ENCODE results near the gene ZNF20.
A peak's percentile ranks its signal among the peaks of the same experiment; 100 is the strongest.

DNA sequence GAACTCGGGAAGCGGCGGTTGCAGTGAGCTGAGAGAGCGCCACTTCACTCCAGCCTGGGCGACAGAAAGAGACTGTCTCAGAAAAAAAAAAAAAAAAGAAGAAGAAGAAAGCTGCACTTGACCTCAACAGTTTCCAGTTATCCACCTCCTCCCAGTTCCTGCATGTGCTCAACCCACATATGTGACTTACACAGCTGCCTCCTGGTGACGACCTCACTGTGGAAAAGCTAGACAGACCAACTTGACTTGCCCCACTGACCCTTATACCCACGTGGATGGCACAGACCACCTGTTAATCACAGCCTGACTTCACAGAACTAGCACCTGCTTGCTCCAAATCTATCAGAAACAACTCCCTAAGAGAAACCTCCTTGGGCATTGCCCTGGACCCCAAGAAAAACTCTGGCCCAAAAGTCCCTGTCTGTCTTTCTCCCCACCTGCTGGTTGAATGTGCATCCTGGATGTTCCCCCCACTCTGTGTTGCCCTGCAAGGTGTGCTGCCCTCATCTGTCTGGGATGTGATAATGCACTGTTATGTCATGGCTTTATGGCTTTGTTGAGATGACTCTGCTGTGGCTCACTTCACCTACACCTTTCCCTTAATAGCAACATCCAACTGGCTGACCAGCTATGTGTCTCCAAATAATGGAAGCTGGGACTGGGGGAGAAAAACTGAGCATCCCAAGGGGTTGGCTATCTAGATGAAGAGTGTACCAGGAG, 2.8 kb downstream of the ZNF20 start:
- no peak for TF ChIP-seq EZH2 (IDR thresholded peaks at IDR 0.05; ENCODE audit: borderline replicate concordance, low read depth, low read length, poor library complexity, severe bottlenecking)
- TF ChIP-seq, protein P1, sequence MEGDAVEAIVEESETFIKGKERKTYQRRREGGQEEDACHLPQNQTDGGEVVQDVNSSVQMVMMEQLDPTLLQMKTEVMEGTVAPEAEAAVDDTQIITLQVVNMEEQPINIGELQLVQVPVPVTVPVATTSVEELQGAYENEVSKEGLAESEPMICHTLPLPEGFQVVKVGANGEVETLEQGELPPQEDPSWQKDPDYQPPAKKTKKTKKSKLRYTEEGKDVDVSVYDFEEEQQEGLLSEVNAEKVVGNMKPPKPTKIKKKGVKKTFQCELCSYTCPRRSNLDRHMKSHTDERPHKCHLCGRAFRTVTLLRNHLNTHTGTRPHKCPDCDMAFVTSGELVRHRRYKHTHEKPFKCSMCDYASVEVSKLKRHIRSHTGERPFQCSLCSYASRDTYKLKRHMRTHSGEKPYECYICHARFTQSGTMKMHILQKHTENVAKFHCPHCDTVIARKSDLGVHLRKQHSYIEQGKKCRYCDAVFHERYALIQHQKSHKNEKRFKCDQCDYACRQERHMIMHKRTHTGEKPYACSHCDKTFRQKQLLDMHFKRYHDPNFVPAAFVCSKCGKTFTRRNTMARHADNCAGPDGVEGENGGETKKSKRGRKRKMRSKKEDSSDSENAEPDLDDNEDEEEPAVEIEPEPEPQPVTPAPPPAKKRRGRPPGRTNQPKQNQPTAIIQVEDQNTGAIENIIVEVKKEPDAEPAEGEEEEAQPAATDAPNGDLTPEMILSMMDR (conservative IDR thresholded peaks at IDR 0.05; ENCODE audit: low read depth, low read length) = peak; percentile 36

Data from A673 (cell line).